Activated naive CD4-positive, alpha-beta T cell treated with anti-CD3 and anti-CD28 coated beads for 36 hours (primary cell): ENCODE results near the gene PPARGC1A. TPM values are rescaled to one million over a fixed set of nuclear protein-coding genes. Genes with fewer than 3 reads are reported as not detected.

Source experiments
- CTCF ChIA-PET: fragments of 350-600 bp; sonication (Branson Sonifier 250); formaldehyde crosslinking; loops from one replicate; lab custom pipeline; 2021; ENCODE audit warnings: antibody characterized with exemption; lab: Charles Lee
- DNase-seq: peaks from one replicate; pipeline ENCODE4 v3.0.0-alpha.2; 2020
- H3K27ac Mint-ChIP-seq: one replicate; pipeline ENCODE4 v1.8.0; 2021; ENCODE audit warnings: mild to moderate bottlenecking, mixed read lengths
- H3K27me3 Mint-ChIP-seq: one replicate; pipeline ENCODE4 v1.8.0; 2021; ENCODE audit warnings: low read depth, mixed read lengths
- H3K36me3 Mint-ChIP-seq: one replicate; pipeline ENCODE4 v1.8.0; 2021; ENCODE audit warnings: low read depth, mixed read lengths
- H3K4me1 Mint-ChIP-seq: one replicate; pipeline ENCODE4 v1.8.0; 2021; ENCODE audit warnings: low read depth, mixed read lengths
- H3K4me3 Mint-ChIP-seq: one replicate; pipeline ENCODE4 v1.8.0; 2021; ENCODE audit warnings: mild to moderate bottlenecking, moderate library complexity, mixed read lengths
- H3K9me3 Mint-ChIP-seq: one replicate; pipeline ENCODE4 v1.8.0; 2021; ENCODE audit warnings: mixed read lengths
- intact Hi-C: fragments of 100-400 bp; cut with micrococcal nuclease; formaldehyde crosslinking; loops from one replicate; pipeline ENCODE4 v1.15.1; 2023
- total RNA-seq, 2 experiments: library from RNA; stranded (reverse); gene quantifications; one replicate each; pipeline ENCODE4 v1.2.3, GENCODE V29; 2021

The PPARGC1A gene, protein sequence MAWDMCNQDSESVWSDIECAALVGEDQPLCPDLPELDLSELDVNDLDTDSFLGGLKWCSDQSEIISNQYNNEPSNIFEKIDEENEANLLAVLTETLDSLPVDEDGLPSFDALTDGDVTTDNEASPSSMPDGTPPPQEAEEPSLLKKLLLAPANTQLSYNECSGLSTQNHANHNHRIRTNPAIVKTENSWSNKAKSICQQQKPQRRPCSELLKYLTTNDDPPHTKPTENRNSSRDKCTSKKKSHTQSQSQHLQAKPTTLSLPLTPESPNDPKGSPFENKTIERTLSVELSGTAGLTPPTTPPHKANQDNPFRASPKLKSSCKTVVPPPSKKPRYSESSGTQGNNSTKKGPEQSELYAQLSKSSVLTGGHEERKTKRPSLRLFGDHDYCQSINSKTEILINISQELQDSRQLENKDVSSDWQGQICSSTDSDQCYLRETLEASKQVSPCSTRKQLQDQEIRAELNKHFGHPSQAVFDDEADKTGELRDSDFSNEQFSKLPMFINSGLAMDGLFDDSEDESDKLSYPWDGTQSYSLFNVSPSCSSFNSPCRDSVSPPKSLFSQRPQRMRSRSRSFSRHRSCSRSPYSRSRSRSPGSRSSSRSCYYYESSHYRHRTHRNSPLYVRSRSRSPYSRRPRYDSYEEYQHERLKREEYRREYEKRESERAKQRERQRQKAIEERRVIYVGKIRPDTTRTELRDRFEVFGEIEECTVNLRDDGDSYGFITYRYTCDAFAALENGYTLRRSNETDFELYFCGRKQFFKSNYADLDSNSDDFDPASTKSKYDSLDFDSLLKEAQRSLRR
- not detected for total RNA-seq

DNA sequence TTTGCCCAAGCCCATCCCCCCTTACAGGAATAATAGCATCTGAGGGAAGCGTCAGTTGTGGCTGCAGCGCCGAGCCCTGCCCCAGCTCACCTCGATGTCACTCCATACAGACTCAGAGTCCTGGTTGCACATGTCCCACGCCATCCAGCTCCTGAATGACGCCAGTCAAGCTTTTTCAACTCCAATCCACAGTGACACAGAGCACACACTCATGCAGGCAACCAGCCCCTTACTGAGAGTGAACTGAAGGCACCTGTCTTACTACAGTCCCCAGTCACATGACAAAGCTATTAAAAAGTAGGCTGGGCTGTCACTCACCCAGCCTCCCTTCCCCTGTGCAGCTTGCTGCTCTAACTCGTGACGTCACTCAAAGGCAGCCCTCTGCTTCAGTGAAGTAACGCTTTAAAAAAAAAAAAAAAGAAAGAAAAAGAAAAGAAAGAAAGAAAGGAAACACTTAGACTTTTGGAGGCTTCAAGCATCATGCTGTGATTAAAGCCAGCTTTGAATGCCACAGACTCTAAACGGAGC is at the start of gene PPARGC1A:
TSS of gene PPARGC1A (minus strand) at position 234 of the 528 bp plus-strand sequence. CDS start at position 144, 90 bp downstream.
- peak within 1 kb of the TSS; percentile 65 for H3K4me3 Mint-ChIP-seq
- H3K27ac Mint-ChIP-seq = no peak within 1 kb of the TSS
- DNase-seq = peak; percentile 20
- peaks cover 21% of the 10 kb centered on the region for H3K4me1 Mint-ChIP-seq
- CTCF ChIA-PET = no interaction called here
- H3K9me3 Mint-ChIP-seq = no peaks in the 10 kb centered on the region
- no peaks in the 10 kb centered on the region for H3K36me3 Mint-ChIP-seq
- H3K27me3 Mint-ChIP-seq = peaks cover 25% of the 10 kb centered on the region
- intact Hi-C loops = no loop called here

GRCh38 chr4:23938796-23939195 is 48.9 kb upstream of the PPARGC1A start:
- no peaks in the 10 kb centered on the region for H3K9me3 Mint-ChIP-seq
- CTCF ChIA-PET = no interaction called here
- no peak for DNase-seq
- no peaks in the 10 kb centered on the region for H3K4me1 Mint-ChIP-seq
- no peak overlapping the region for H3K27ac Mint-ChIP-seq
- no peaks in the 10 kb centered on the region for H3K36me3 Mint-ChIP-seq
- H3K27me3 Mint-ChIP-seq = no peaks in the 10 kb centered on the region
- no peak overlapping the region for H3K4me3 Mint-ChIP-seq
- intact Hi-C loops = no loop called here

- Mint-ChIP-seq H3K4me3 (no peak overlapping the region), H3K27ac (no peak overlapping the region), H3K36me3 (no peaks in the 10 kb centered on the region), H3K4me1 (no peaks in the 10 kb centered on the region), H3K27me3 (no peaks in the 10 kb centered on the region), H3K9me3 (no peaks in the 10 kb centered on the region)
- intact Hi-C loops = no loop called here
- CTCF ChIA-PET = no interaction called here
- DNase-seq = no peak
These were observed 47.3 kb upstream of the PPARGC1A start for GRCh38 chr4:23937173-23937572.

GRCh38 chr4:23934915-23935314 is 45.1 kb upstream of the PPARGC1A start:
- no peaks in the 10 kb centered on the region for H3K4me1 Mint-ChIP-seq
- H3K9me3 Mint-ChIP-seq = no peaks in the 10 kb centered on the region
- H3K27me3 Mint-ChIP-seq = no peaks in the 10 kb centered on the region
- no peaks in the 10 kb centered on the region for H3K36me3 Mint-ChIP-seq
- H3K27ac Mint-ChIP-seq = no peak overlapping the region
- no peak overlapping the region for H3K4me3 Mint-ChIP-seq
- intact Hi-C loops = no loop called here
- no peak for DNase-seq
- CTCF ChIA-PET = no interaction called here

DNA sequence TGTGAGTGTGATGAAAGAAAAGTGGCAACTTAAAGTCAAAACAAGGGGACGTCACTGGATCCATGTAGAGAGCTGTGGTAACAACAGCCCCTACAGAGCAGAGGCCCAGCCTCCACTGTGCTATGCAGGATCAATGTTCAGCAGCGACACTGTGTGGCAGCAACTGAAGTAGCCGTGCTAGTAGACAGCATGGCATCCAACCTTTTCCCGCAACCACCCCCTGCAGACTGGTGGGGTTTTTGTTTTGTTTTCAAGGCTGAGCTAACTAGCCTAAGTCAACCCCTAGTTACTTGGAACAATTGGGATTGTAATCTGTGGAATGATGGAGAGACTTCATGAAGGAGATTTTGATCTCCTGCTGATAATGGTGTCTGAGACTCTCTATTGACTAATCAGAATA is 44.4 kb upstream of the PPARGC1A start:
- CTCF ChIA-PET = no interaction called here
- Mint-ChIP-seq H3K36me3 (no peaks in the 10 kb centered on the region), H3K4me1 (no peaks in the 10 kb centered on the region), H3K27ac (no peak overlapping the region), H3K9me3 (no peaks in the 10 kb centered on the region), H3K27me3 (no peaks in the 10 kb centered on the region), H3K4me3 (no peak overlapping the region)
- DNase-seq = no peak
- intact Hi-C loops = no loop called here

DNA sequence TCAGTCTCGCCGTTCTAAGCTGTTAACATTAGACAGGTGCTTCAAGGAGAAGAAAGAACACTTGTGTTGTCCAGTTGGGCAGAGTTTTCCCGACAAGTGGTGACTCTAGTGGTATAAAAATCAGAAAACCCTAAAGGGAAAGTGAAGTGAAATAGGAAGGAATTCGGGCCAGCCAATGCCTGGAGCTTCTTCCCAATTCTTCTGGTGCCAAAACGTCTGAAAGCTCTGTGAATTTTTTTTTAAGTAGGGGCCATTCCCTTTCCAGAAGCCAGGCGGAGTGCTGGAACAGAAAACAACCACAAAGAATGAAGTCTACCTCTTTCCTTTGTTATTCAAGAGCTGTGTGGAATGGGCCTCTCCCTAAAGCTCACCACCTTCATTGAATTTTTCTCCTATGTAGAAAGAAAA is 43.1 kb upstream of the PPARGC1A start:
- Mint-ChIP-seq H3K27ac (no peak overlapping the region), H3K36me3 (no peaks in the 10 kb centered on the region), H3K9me3 (no peaks in the 10 kb centered on the region), H3K4me1 (no peaks in the 10 kb centered on the region), H3K4me3 (no peak overlapping the region), H3K27me3 (no peaks in the 10 kb centered on the region)
- CTCF ChIA-PET = no interaction called here
- no peak for DNase-seq
- intact Hi-C loops = no loop called here

GRCh38 chr4:23932186-23932585 is 42.3 kb upstream of the PPARGC1A start:
- Mint-ChIP-seq H3K36me3 (no peaks in the 10 kb centered on the region), H3K27me3 (no peaks in the 10 kb centered on the region), H3K4me1 (no peaks in the 10 kb centered on the region), H3K4me3 (no peak overlapping the region), H3K9me3 (no peaks in the 10 kb centered on the region), H3K27ac (no peak overlapping the region)
- intact Hi-C loops = no loop called here
- CTCF ChIA-PET = no interaction called here
- no peak for DNase-seq

DNA sequence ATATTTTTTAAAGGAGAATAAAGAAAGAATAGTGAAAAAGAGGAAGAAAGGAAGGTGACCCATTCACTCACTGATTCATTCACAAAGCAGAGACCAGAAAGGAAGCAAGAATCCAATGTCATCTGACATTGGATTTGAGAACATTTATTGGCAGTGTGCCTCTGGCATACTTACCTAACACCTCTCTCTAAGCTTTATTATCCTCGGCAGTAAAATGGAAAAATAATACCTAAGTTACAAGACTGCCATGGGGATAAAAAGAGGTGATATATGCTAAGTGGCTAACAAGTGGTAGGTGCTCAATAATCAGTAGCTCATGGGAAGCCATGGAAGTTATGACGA is 41.6 kb upstream of the PPARGC1A start:
- CTCF ChIA-PET = no interaction called here
- Mint-ChIP-seq H3K4me3 (no peak overlapping the region), H3K9me3 (no peaks in the 10 kb centered on the region), H3K36me3 (no peaks in the 10 kb centered on the region), H3K27me3 (no peaks in the 10 kb centered on the region), H3K27ac (no peak overlapping the region), H3K4me1 (no peaks in the 10 kb centered on the region)
- intact Hi-C loops = no loop called here
- DNase-seq = no peak

- H3K27me3 Mint-ChIP-seq = no peaks in the 10 kb centered on the region
- no peak overlapping the region for H3K27ac Mint-ChIP-seq
- no peak overlapping the region for H3K4me3 Mint-ChIP-seq
- intact Hi-C loops = no loop called here
- H3K9me3 Mint-ChIP-seq = no peaks in the 10 kb centered on the region
- no peak for DNase-seq
- no peaks in the 10 kb centered on the region for H3K36me3 Mint-ChIP-seq
- CTCF ChIA-PET = no interaction called here
- no peaks in the 10 kb centered on the region for H3K4me1 Mint-ChIP-seq
These were observed 41.1 kb upstream of the PPARGC1A start for GRCh38 chr4:23930750-23931488.

GRCh38 chr4:23929248-23929647 is 39.4 kb upstream of the PPARGC1A start:
- no peak for DNase-seq
- no peaks in the 10 kb centered on the region for H3K36me3 Mint-ChIP-seq
- H3K9me3 Mint-ChIP-seq = no peaks in the 10 kb centered on the region
- H3K4me1 Mint-ChIP-seq = no peaks in the 10 kb centered on the region
- intact Hi-C loops = no loop called here
- no peak overlapping the region for H3K27ac Mint-ChIP-seq
- peaks cover 3% of the 10 kb centered on the region for H3K27me3 Mint-ChIP-seq
- CTCF ChIA-PET = no interaction called here
- H3K4me3 Mint-ChIP-seq = no peak overlapping the region

- Mint-ChIP-seq H3K36me3 (no peaks in the 10 kb centered on the region), H3K27me3 (peaks cover 3% of the 10 kb centered on the region), H3K9me3 (no peaks in the 10 kb centered on the region), H3K4me1 (no peaks in the 10 kb centered on the region), H3K4me3 (no peak overlapping the region), H3K27ac (no peak overlapping the region)
- no peak for DNase-seq
- CTCF ChIA-PET = no interaction called here
- intact Hi-C loops = no loop called here
These were observed 34.7 kb upstream of the PPARGC1A start for GRCh38 chr4:23924556-23924955.

DNA sequence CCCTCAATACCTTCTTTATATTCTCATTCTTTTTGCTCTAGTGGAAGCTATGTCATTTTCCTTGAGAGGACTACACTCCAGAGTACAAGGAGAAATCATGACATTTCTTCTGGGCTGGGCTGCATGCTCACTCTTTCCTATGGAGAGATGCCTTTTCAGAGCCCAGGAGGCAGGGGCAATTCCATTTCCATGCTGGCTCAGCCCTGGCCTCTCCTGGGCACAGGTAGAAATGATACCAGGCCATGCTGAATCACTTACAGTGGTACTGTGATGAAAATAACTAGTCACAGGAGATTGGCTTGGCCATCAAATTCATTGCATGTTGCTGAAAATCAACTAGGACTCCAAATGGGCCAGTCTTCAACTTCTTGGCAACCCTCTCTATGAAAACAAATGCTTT is 34.0 kb upstream of the PPARGC1A start:
- Mint-ChIP-seq H3K27me3 (peaks cover 4% of the 10 kb centered on the region), H3K9me3 (no peaks in the 10 kb centered on the region), H3K36me3 (no peaks in the 10 kb centered on the region), H3K4me3 (no peak overlapping the region), H3K4me1 (no peaks in the 10 kb centered on the region), H3K27ac (no peak overlapping the region)
- no peak for DNase-seq
- intact Hi-C loops = no loop called here
- CTCF ChIA-PET = no interaction called here
